ENCODE measurements around the gene PRKAG1. TPM values are rescaled to one million over a fixed set of nuclear protein-coding genes. Genes with fewer than 3 reads are reported as not detected.
A peak's percentile ranks its signal among the peaks of the same experiment; 100 is the strongest.

Gene PRKAG1
- total RNA-seq, 2 donors from 2014 or later = 49.5 to 54.8 TPM

- H3K4me3 ChIP-seq = no peak overlapping the region
- peak overlapping the region; percentile 25 for H3K27ac ChIP-seq
- intact Hi-C loops (cut with DNase I) = no loop called here
- no peaks in the 10 kb centered on the region for H3K27me3 ChIP-seq
- peaks cover 12% of the 10 kb centered on the region for H3K36me3 ChIP-seq
- DNase-seq = peak; percentile 63
- no peaks in the 10 kb centered on the region for H3K9me3 ChIP-seq
- peak overlapping the region in 1 of 2 donors; percentile 97 for H3K9ac ChIP-seq (ENCODE audit: low read depth in 2 of 2, low read length in 2 of 2)
- peaks cover 22% of the 10 kb centered on the region for H3K4me1 ChIP-seq
- no peak for TF ChIP-seq CTCF (IDR thresholded peaks at IDR 0.05)
Observed at GRCh38 chr12:49055978-49056754, 37.6 kb upstream of the PRKAG1 start.

GRCh38 chr12:49055092-49055491 is 36.5 kb upstream of the PRKAG1 start:
- Histone ChIP-seq H3K27ac (no peak overlapping the region), H3K4me1 (peaks cover 22% of the 10 kb centered on the region), H3K9ac (ENCODE audit: low read depth in 2 of 2, low read length in 2 of 2) (no peak overlapping the region), H3K9me3 (no peaks in the 10 kb centered on the region), H3K4me3 (no peak overlapping the region), H3K36me3 (peaks cover 18% of the 10 kb centered on the region), H3K27me3 (no peaks in the 10 kb centered on the region)
- no peak for TF ChIP-seq CTCF (IDR thresholded peaks at IDR 0.05)
- intact Hi-C loops (cut with DNase I) = no loop called here
- no peak for DNase-seq

- DNase-seq = no peak
- Histone ChIP-seq H3K4me1 (peaks cover 22% of the 10 kb centered on the region), H3K9ac (ENCODE audit: low read depth in 2 of 2, low read length in 2 of 2) (no peak overlapping the region)
Observed at GRCh38 chr12:49054524-49054923, 35.9 kb upstream of the PRKAG1 start.

GRCh38 chr12:49054096-49054495 is 35.5 kb upstream of the PRKAG1 start:
- Histone ChIP-seq H3K4me1 (peaks cover 22% of the 10 kb centered on the region), H3K27me3 (no peaks in the 10 kb centered on the region), H3K9me3 (no peaks in the 10 kb centered on the region), H3K27ac (no peak overlapping the region), H3K4me3 (no peak overlapping the region), H3K9ac (ENCODE audit: low read depth in 2 of 2, low read length in 2 of 2) (no peak overlapping the region), H3K36me3 (peaks cover 23% of the 10 kb centered on the region)
- intact Hi-C loops (cut with DNase I) = no loop called here
- DNase-seq = no peak
- no peak for TF ChIP-seq CTCF (IDR thresholded peaks at IDR 0.05)

More at GRCh38 chr12:49054524-49054923, 35.9 kb upstream of the PRKAG1 start:
- no peak for TF ChIP-seq CTCF (IDR thresholded peaks at IDR 0.05)
- intact Hi-C loops (cut with DNase I) = no loop called here
- Histone ChIP-seq H3K9me3 (no peaks in the 10 kb centered on the region), H3K36me3 (peaks cover 23% of the 10 kb centered on the region), H3K27me3 (no peaks in the 10 kb centered on the region), H3K27ac (no peak overlapping the region), H3K4me3 (no peak overlapping the region)

GRCh38 chr12:49052451-49053208 is 34.1 kb upstream of the PRKAG1 start:
- Histone ChIP-seq H3K9ac (ENCODE audit: low read depth in 2 of 2, low read length in 2 of 2) (no peak overlapping the region), H3K9me3 (no peaks in the 10 kb centered on the region), H3K4me1 (peaks cover 15% of the 10 kb centered on the region), H3K27me3 (no peaks in the 10 kb centered on the region), H3K4me3 (no peak overlapping the region), H3K36me3 (peaks cover 23% of the 10 kb centered on the region), H3K27ac (no peak overlapping the region)
- no peak for TF ChIP-seq CTCF (IDR thresholded peaks at IDR 0.05)
- intact Hi-C loops (cut with DNase I) = no loop called here
- DNase-seq = no peak
